Activated T-helper 1 cell treated with anti-CD3 and anti-CD28 coated beads, Interleukin-12 subunit alpha, Interleukin-12 subunit beta, Interleukin-2, Interleukin-4 antibody, amounts not matched to agents 30 ng/mL and 10 ng/mL and 1 ng/mL, durations not matched to agents 14 hours and 24 hours and 36 hours (primary cell): ENCODE data around the gene OR51E2. TPM values are rescaled to one million over a fixed set of nuclear protein-coding genes. Genes with fewer than 3 reads are reported as not detected.
"Not testable (repeated sequence)": the region's sequence is repeated elsewhere in the genome, so short reads cannot be mapped to it uniquely, and the experiment has no call there.

Experiments
- DNase-seq: peaks from one replicate; pipeline ENCODE4 v3.0.0; 2021; ENCODE audit warnings: low spot score
- H3K27ac Mint-ChIP-seq: one replicate; pipeline ENCODE4 v1.8.0; 2021; ENCODE audit warnings: mild to moderate bottlenecking, mixed read lengths
- H3K27me3 Mint-ChIP-seq: one replicate; pipeline ENCODE4 v1.8.0; 2022; ENCODE audit warnings: mild to moderate bottlenecking, moderate library complexity, mixed read lengths; ENCODE audit not compliant: insufficient read depth
- H3K36me3 Mint-ChIP-seq: one replicate; pipeline ENCODE4 v1.8.0; 2021; ENCODE audit warnings: low read depth, mixed read lengths
- H3K4me1 Mint-ChIP-seq: one replicate; pipeline ENCODE4 v1.8.0; 2021; ENCODE audit warnings: low read depth, mixed read lengths
- H3K4me3 Mint-ChIP-seq: one replicate; pipeline ENCODE4 v1.8.0; 2021; ENCODE audit warnings: mild to moderate bottlenecking, moderate library complexity, mixed read lengths
- H3K9me3 Mint-ChIP-seq: one replicate; pipeline ENCODE4 v1.8.0; 2021; ENCODE audit warnings: mixed read lengths
- intact Hi-C: fragments of 100-400 bp; cut with micrococcal nuclease; formaldehyde crosslinking; loops from one replicate; pipeline ENCODE4 v1.15.1; 2024
- total RNA-seq: library from RNA; stranded (reverse); gene quantifications from 2 replicates; pipeline ENCODE4 v1.2.3, GENCODE V29; 2022

The OR51E2 gene, protein sequence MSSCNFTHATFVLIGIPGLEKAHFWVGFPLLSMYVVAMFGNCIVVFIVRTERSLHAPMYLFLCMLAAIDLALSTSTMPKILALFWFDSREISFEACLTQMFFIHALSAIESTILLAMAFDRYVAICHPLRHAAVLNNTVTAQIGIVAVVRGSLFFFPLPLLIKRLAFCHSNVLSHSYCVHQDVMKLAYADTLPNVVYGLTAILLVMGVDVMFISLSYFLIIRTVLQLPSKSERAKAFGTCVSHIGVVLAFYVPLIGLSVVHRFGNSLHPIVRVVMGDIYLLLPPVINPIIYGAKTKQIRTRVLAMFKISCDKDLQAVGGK
- total RNA-seq: not detected in 2 replicates

DNA sequence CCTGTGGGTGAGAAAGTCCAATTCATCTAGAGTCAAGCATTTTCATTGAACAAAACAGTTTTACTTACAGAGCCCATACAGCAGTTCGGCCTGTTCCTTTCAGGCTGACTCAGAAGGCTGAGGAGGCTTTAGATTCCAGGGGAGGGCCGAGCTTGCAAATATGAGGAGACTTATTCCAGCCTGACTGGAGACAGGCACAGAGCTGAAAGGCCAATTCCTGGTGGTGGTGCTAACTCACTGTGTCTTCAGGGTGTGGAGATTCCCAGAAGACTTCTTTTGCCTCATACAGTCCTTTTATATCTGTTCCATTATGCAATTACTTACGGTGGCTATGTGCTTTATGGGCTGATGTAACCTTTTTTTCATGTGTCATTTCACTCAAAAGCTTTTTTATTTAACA, at the start of gene OR51E2:
Gene OR51E2 (minus strand): TSS at position 269 of the 400 bp plus-strand sequence. CDS start 15,142 bp downstream, outside the sequence.
- Mint-ChIP-seq H3K9me3 (no peaks in the 10 kb centered on the region), H3K27ac (no peak within 1 kb of the TSS), H3K4me1 (no peaks in the 10 kb centered on the region), H3K4me3 (no peak within 1 kb of the TSS), H3K36me3 (no peaks in the 10 kb centered on the region), H3K27me3 (no peaks in the 10 kb centered on the region)
- intact Hi-C loops: no loop called here
- no peak for DNase-seq

DNA sequence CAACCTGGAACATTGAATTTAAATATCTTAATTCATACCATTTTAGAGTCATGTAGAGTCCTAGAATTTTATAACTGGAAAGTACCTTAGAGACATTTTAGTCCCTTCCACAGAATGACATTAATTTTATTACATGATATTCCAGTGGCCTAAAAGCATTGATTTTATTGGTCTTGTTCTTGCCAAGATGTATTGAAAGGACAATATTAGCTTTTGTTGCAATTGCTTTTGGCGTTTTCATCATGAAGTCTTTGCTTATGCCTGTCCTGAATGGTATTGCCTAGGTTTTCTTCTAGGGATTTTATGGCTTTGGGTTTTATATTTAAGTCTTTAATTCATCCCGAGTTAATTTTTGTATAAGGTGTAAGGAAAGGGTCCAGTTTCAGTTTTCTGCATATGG, 43.1 kb upstream of the OR51E2 start:
- no peak for DNase-seq
- H3K27me3 Mint-ChIP-seq: no peaks in the 10 kb centered on the region
- no peaks in the 10 kb centered on the region for H3K9me3 Mint-ChIP-seq
- intact Hi-C loops: no loop called here
- no peaks in the 10 kb centered on the region for H3K4me1 Mint-ChIP-seq
- no peak overlapping the region for H3K4me3 Mint-ChIP-seq
- no peaks in the 10 kb centered on the region for H3K36me3 Mint-ChIP-seq
- H3K27ac Mint-ChIP-seq: no peak overlapping the region

DNA sequence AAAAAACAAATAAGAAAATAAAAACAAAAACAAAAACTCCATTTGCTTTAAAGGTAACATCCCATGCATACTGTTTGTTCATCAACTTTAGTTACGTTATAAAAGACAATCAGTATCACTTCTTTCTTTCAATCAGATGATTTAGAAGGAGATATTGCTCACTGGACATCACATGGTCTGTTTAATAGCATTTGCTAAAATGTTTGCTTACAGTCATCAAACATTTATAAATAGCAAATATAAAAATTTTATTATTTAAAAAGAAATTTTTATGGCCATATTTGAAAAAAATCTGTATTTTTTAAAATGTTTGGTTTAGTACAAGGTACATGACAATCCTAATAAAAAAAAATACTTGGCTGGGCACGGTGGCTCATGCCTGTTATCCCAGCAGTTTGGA, 29.5 kb upstream of the OR51E2 start:
- intact Hi-C loops: no loop called here
- H3K4me1 Mint-ChIP-seq: no peaks in the 10 kb centered on the region

DNA sequence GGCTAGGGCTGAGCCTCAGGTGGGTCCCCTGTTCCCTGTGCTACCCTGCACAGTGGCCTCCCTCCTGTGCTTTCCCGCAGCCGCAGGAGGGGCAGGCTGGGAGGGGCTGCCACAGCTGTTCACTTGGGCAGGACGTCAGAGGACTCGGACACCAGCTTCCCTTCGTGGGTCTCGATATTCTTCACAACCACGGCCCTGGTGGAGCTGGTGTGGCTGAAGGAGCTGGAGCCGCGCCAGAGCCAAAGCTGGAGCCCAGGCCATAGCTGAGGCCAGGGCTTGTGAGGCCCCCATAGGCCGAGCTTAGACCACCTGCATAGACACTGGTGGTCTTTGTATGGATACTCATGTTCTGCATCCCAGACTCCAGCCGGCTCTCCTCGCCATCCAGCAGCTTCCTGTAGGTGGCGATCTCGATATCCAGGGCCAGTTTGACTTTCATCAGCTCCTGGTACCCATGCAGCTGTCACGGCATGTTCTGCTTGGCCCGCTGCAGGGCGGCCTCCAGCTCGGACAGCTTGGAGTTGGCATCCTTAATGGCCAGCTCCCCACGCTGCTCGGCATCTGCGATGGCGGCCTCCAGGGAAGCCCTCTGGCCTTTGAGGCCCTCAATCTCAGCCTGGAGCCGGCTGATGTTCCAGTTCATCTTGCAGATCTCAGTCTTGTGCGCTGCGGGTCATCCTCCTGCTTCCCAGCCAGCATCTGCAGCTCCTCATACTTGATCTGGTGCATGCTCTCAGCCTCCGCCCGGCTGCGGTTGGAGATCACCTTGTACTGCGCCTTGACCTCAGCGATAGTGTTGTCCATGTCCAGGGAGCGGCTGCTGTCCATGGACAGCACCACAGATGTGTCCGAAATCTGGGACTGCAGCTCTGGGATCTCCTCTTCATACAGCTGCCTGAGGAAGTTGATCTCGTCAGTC, 25.2 kb upstream of the OR51E2 start:
- H3K4me3 Mint-ChIP-seq, H3K27ac Mint-ChIP-seq, H3K27me3 Mint-ChIP-seq, H3K36me3 Mint-ChIP-seq, H3K4me1 Mint-ChIP-seq, H3K9me3 Mint-ChIP-seq, intact Hi-C loops, DNase-seq: not testable (repeated sequence)

More for the DNA sequence above, 29.5 kb upstream of the OR51E2 start:
- H3K27me3 Mint-ChIP-seq: no peaks in the 10 kb centered on the region
- H3K27ac Mint-ChIP-seq: no peak overlapping the region
- H3K36me3 Mint-ChIP-seq: no peaks in the 10 kb centered on the region
- DNase-seq: no peak
- H3K4me3 Mint-ChIP-seq: no peak overlapping the region
- no peaks in the 10 kb centered on the region for H3K9me3 Mint-ChIP-seq

DNA sequence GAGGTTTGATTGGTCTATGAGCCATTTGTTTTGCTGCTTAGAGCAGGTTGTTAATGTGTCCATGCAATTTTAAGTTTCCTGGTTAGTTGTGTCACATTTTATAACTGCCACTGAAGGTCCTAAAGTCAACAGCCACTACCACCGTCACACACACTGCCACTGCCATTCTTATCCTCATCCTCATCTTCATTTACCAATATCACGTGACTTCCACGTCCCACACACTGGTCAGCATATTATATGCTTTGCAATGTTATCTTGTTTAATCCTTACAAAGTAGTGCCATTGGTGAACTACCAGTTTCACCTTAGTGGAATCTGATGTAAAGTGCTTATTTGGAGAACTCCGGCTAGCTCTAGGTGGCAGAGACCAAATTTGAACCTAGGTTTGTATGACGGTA, 16.6 kb upstream of the OR51E2 start:
- no peaks in the 10 kb centered on the region for H3K36me3 Mint-ChIP-seq
- H3K4me3 Mint-ChIP-seq: no peak overlapping the region
- H3K4me1 Mint-ChIP-seq: no peaks in the 10 kb centered on the region
- DNase-seq: no peak
- H3K27ac Mint-ChIP-seq: no peak overlapping the region
- no peaks in the 10 kb centered on the region for H3K9me3 Mint-ChIP-seq
- intact Hi-C loops: no loop called here
- peaks cover 2% of the 10 kb centered on the region for H3K27me3 Mint-ChIP-seq

DNA sequence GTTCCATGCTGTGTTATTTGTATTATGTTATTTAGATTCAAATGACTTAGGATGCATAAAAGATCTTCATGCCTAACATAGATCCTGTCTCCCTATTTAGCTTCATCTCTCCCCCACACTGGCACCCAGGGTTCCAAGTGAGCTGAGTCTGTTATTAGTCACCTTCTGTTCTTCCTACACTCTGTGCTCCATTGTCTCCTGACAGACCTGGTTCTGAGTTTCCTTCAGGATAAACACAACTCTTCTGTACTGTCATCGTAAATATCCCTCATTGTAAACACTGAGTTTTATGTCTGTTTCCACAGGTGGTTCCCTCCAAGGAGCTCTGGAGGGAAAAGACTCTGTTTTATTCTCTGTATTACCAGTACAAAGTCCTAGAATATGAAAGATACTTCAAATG, 15.6 kb upstream of the OR51E2 start:
- H3K36me3 Mint-ChIP-seq: no peaks in the 10 kb centered on the region
- H3K4me1 Mint-ChIP-seq: no peaks in the 10 kb centered on the region
- no peaks in the 10 kb centered on the region for H3K9me3 Mint-ChIP-seq
- H3K27me3 Mint-ChIP-seq: peaks cover 2% of the 10 kb centered on the region
- DNase-seq: no peak
- H3K27ac Mint-ChIP-seq: no peak overlapping the region
- intact Hi-C loops: no loop called here
- no peak overlapping the region for H3K4me3 Mint-ChIP-seq

DNA sequence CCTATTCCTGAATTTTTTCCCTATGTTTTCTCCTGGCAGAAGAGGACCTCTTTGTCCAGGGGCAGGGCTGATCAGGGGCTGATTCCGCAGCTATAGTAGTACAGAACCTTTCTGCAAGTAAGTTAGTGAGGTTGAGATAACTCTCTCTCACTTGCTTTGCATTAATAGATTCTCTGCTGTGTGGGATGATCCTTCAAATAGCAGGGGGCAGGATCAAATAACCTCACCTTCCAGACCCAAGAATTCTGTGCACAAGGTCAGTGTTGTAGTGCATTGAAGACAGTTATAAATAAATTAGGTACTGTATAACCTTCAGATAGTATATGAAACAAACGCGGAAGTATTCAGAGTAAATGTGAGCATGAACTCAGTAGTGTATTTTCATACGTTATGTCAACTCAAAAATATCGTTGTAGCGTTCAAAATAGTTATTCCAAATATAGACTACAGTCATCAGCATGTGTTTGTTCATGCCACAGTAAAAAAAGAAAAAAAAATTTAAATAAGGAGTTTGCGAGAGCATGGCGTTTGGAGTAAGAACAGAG, 7.2 kb upstream of the OR51E2 start:
- peaks cover 2% of the 10 kb centered on the region for H3K27me3 Mint-ChIP-seq
- H3K27ac Mint-ChIP-seq: no peak overlapping the region
- no peaks in the 10 kb centered on the region for H3K36me3 Mint-ChIP-seq
- no peak overlapping the region for H3K4me3 Mint-ChIP-seq
- no peaks in the 10 kb centered on the region for H3K9me3 Mint-ChIP-seq
- H3K4me1 Mint-ChIP-seq: no peaks in the 10 kb centered on the region
- DNase-seq: no peak
- intact Hi-C loops: no loop called here

DNA sequence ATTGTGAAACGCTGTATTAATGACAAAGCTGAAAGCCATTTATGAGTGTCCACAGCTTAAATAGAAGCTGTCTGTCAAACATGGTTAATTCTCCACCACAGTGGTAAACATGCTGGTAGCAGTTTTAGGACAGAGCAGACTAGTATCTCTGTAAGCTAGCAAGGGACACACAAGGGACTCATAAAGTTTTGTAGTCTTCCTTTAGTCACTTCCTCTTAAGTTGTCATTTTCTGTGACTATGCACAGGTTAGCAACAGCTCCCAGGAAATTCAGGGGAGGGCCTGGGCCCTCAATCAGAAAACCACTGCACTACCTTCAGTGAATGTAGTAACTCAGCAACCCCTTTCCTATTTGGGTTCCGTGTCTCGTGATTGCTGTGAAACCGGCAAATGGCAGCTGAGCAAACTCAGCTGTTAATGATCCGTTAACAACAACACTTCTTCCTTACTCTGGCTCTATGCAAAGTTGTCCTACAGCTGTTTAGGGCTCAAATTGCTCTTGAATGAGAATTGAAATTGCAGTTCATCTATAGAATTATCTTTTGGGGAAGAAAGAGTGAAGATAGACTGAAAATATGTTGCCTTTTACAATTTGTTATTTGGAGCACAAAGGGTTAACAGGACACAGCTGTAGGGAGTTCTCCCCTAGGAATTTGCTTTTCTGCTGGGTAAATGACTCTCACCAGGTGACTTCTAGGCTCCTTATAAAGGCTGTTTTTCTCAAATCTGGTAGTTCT, 6.6 kb upstream of the OR51E2 start, which contains the start of gene MMP26:
Gene MMP26 (plus strand): TSS at position 731 of the 736 bp plus-strand sequence.
- Mint-ChIP-seq H3K27ac (no peak within 1 kb of the TSS), H3K9me3 (no peaks in the 10 kb centered on the region)
- no peak for DNase-seq

DNA sequence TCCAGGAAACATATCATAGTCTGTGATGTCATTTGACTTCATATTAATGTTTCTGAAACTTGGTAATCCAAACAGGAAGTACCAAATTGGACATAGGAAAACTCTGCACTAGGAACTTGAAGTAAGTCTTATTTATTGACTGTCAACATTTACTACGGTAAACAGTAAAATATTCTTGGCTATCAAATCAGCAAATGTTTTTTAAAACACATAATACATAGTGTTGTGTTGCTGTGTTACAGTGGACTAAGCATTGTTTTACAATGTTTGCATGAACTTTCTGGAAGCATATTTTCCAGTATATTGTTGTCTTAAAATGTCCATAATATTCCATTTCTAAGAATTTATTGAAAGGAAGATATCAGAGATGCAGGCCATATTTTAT, 2.8 kb upstream of the OR51E2 start:
- Mint-ChIP-seq H3K36me3 (no peaks in the 10 kb centered on the region), H3K4me3 (no peak overlapping the region), H3K27me3 (no peaks in the 10 kb centered on the region), H3K27ac (no peak overlapping the region), H3K9me3 (no peaks in the 10 kb centered on the region), H3K4me1 (no peaks in the 10 kb centered on the region)
- intact Hi-C loops: no loop called here
- no peak for DNase-seq

More for the DNA sequence above, 6.6 kb upstream of the OR51E2 start, which contains the start of gene MMP26:
- no peaks in the 10 kb centered on the region for H3K36me3 Mint-ChIP-seq
- no peak within 1 kb of the TSS for H3K4me3 Mint-ChIP-seq
- H3K4me1 Mint-ChIP-seq: no peaks in the 10 kb centered on the region
- intact Hi-C loops: no loop called here
- no peaks in the 10 kb centered on the region for H3K27me3 Mint-ChIP-seq

DNA sequence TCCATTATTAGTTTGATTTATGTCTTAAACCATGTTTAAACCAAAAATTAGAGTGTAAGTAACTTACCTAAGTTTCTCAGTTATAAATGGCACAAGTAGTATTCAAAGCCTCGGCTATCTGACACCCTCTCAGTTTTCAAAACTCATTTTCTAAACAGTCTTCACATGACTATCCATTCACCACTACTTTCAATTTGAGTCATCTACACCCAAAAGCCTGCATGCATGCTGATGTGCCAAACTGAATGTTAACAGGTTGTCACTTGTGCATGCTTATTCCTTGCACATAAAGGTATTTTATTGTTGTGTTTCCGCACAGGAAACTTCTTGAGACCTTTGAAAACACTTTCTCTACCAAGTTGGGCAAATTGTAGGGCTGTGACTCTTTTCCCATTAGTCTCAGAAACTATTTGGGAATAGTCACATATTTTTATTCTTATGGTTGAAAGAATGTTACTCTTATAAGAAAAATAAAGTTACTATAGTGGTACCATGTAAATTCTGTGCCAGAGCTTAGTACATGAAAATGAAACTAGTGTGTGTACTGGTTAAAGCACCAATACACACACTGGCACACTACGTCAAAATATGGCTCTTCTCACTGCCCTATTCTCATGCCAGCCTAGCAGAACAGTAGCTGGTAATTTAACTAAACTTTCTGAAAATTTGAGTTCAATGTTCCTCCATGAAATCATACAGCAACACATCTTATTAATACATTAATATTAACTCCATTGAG, 2.2 kb upstream of the OR51E2 start:
- Mint-ChIP-seq H3K27me3 (no peaks in the 10 kb centered on the region), H3K36me3 (no peaks in the 10 kb centered on the region), H3K4me1 (no peaks in the 10 kb centered on the region), H3K27ac (no peak overlapping the region), H3K4me3 (no peak overlapping the region), H3K9me3 (no peaks in the 10 kb centered on the region)
- intact Hi-C loops: no loop called here
- no peak for DNase-seq

DNA sequence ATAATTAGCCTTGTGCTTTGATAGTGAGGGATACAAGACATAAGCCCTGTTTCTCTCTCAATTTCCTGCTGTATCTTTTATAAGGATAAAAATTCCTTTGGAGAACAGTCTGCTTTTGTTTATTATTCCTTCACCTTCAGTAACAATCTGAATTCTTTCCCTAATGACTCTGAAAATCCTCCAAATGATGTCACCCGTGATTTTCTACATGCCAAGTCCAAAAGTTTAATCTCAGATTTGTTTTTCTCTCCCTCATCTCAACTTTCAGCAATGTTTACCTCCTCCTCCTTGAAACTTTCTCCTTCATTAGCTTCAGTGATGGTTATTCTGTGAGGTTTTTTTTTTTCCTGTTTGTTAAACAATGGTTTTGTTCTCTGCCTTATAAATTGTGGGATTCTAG, 2.2 kb downstream of the OR51E2 start:
- H3K27ac Mint-ChIP-seq: no peak overlapping the region
- no peak for DNase-seq
- H3K4me1 Mint-ChIP-seq: no peaks in the 10 kb centered on the region
- H3K36me3 Mint-ChIP-seq: no peaks in the 10 kb centered on the region
- no peaks in the 10 kb centered on the region for H3K9me3 Mint-ChIP-seq
- no peaks in the 10 kb centered on the region for H3K27me3 Mint-ChIP-seq
- intact Hi-C loops: no loop called here
- no peak overlapping the region for H3K4me3 Mint-ChIP-seq

DNA sequence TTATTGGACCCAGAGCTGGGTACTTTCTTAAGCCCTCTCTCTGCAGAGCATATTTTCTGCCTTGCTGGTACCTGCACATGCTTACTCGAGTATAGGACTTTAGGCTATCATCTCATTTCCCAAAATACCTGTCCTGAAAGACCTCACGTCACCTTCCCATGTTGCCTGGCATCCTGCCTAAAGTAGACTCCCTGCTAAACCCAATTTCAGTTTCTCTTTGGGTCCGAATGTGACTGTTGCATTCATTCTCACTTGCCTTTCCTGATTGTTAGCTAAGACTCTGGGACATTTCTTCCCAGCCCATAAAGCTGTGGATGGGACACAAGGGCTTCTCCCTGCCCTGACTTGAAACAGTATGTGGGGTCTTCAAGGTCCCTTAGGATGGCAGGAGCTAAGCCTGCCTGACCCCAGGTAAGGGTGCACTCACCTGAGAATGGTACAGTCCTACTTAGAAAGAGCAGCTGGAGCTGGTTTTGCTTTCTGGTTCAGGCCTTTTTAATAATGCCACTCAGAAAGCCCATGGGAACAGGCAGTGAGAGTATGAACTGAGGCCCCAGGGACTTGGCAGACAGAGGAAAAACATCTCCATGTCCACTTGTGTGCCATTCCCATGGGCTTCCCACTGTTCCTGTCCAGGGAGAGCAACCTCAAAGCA, 12.9 kb downstream of the OR51E2 start:
- Mint-ChIP-seq H3K4me1 (no peaks in the 10 kb centered on the region), H3K27me3 (no peaks in the 10 kb centered on the region), H3K9me3 (no peaks in the 10 kb centered on the region), H3K4me3 (no peak overlapping the region), H3K36me3 (no peaks in the 10 kb centered on the region), H3K27ac (no peak overlapping the region)
- no peak for DNase-seq
- intact Hi-C loops: no loop called here
